ENCODE measurements around the gene PRR5.
"Not testable (repeated sequence)": the region's sequence is repeated elsewhere in the genome, so short reads cannot be mapped to it uniquely, and the experiment has no call there.

The PRR5 gene

GRCh38 chr22:44672632-44673031 lies 29.4 kb upstream of the PRR5 start:
- in situ Hi-C loops (cut with MboI; ENCODE audit: low sequenced_read_pairs) = no loop called here

- in situ Hi-C loops (cut with MboI; ENCODE audit: low sequenced_read_pairs) = no loop called here
These were observed 28.6 kb upstream of the PRR5 start for GRCh38 chr22:44673406-44673805.

- in situ Hi-C loops (cut with MboI; ENCODE audit: low sequenced_read_pairs) = not testable (repeated sequence)
These were observed 26.0 kb upstream of the PRR5 start for GRCh38 chr22:44676066-44676440.

GRCh38 chr22:44676441-44677352 lies 25.3 kb upstream of the PRR5 start:
- in situ Hi-C loops (cut with MboI; ENCODE audit: low sequenced_read_pairs) = no loop called here

DNA sequence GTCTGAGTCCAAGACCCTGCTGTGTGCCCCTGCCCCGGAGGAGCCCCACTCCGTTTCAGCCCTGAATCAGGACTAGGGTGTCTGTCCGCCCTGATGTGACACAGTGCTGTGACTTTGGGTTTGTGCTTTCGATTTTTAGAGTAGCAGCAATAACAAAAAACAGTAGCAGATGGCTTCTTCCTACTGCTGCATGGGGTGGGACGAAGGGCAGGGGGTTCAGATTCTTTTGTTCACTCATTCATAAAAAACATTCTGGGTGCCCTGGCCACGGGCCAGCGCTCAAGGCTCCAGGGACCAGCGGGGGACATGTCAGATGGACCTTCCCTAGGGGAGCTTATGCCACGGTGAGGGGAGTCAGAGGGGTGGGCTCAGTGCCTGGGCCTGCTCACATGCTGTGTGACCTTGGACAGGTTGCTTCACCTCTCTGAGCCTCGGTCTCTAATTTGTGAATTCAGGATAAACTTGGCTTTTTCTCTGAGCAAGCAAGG lies 24.6 kb upstream of the PRR5 start:
- in situ Hi-C loops (cut with MboI; ENCODE audit: low sequenced_read_pairs) = no loop called here

GRCh38 chr22:44677871-44678555 lies 24.0 kb upstream of the PRR5 start:
- in situ Hi-C loops (cut with MboI; ENCODE audit: low sequenced_read_pairs) = no loop called here

DNA sequence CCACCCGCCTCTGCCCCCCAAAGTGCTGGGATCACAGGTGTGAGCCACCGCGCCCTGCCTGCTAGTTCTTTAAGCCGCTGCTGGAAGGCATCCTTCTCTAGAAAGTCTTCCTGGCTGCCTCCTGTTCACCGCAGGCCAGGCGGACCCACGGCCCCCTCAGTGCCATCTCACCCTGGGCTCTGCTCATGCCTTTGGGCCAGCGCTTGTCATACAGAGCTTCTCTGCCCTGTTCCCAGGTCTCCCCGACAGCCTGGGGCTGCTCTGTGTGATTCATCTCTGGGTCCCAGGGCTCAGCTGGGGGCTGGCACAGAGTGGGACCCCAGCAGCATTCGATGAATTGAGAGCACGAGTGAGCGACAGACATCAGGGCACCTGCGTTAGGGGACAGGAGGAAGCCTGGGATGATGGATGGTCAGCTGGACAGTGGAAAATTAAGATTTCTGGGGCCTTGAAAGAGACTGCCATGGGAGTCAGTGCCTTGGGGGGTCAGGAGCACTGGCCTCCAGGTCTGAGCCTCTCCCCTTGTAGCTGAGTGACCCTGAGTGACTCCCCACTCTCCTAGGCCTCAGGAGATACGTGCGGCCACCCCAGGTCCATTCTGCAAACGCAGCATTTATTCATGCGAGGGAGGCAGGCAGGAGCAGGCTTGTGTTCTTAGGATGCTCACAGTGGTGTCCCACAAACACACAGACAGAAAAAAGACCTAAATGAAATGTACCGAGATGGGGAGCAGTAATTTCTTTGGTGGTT lies 23.3 kb upstream of the PRR5 start:
- in situ Hi-C loops (cut with MboI; ENCODE audit: low sequenced_read_pairs) = no loop called here

DNA sequence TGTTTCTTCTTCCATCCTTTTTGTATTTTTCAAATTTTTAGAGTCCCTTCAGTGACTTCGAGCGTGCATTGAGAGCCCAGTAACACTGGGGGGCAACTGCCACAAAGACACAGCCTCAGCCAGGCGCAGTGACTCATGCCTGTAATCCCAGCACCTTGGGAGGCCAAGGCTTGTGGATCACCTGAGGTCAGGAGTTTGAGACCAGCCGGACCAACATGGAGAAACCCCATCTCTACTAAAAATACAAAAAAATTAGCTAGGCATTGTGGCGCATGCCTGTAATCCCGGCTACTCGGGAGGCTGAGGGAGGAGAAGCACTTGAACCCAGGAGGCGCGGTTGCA lies 22.7 kb upstream of the PRR5 start:
- in situ Hi-C loops (cut with MboI; ENCODE audit: low sequenced_read_pairs) = not testable (repeated sequence)

DNA sequence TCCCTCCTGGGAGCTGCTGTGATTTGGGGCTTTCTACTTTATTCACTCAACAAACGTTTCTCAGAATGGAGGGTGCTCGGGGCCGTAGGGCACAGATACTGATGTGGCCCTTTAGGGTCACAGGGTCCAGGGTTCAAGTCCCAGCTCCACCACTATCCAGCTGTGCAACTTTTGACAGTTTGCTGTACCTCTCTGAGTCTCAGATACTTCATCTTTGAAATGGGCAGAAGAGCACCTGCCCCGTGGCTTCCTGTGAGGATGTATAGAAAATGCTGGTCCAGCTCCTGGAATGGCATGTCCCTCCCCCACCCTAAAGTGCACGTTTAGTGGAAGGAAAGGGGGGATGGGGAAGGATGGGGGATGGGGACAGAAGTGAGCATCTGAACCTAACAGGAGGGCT lies 21.9 kb upstream of the PRR5 start:
- in situ Hi-C loops (cut with MboI; ENCODE audit: low sequenced_read_pairs) = no loop called here

DNA sequence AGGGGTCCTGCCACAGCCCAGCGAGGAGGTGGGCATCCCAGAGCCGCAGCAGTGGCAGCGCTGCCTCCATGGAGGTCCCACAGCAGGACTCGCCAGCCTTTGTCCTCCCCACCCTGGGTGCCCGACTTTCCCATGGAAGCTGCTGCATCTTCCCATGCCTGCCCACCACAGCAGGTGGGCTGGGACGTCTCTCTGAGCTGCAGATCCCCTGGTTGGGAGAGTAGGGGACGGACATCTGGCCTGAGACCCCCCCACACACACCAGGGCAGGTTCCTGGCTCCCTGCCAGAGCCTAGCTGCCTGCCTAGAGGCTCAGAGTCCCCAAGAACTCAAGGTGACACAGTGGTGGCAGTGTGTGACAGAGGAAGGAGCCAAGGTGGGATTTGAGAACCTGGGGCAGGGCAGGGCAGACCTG lies 21.5 kb upstream of the PRR5 start:
- in situ Hi-C loops (cut with MboI; ENCODE audit: low sequenced_read_pairs) = no loop called here

DNA sequence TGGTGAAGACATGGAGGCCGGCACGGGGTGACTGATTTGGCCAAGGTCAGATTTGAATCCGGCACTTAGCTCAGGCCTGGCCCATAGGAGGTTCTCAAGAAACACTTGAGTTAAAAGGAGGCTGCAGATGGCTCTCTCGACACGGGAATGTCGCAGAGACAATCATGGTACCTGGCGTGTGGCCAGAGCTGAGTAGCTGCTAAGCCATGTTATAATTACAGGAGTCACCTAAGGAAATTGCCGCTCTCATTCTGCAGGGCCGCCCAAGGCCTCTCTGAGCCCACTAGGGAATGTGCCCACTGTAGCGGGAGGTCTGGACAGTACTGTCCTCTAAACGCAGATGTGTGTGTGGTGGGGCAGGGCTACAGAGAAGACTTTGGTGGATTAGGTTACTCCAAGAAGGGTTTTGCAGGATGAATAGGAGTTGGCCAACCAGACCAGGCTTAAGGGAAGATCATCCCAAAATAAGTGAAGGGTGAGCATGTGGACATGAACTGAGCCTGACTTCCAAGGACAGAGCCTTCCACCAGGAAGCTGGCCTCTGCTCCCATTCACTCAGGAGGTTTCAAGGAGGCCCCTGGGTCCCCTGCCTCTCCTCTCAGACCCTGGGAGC lies 19.3 kb upstream of the PRR5 start:
- in situ Hi-C loops (cut with MboI; ENCODE audit: low sequenced_read_pairs) = no loop called here

- in situ Hi-C loops (cut with MboI; ENCODE audit: low sequenced_read_pairs) = no loop called here
These were observed 18.8 kb upstream of the PRR5 start for GRCh38 chr22:44683237-44683636.

GRCh38 chr22:44683881-44684280 lies 18.1 kb upstream of the PRR5 start:
- in situ Hi-C loops (cut with MboI; ENCODE audit: low sequenced_read_pairs) = no loop called here

GRCh38 chr22:44684506-44685383 lies 17.3 kb upstream of the PRR5 start:
- in situ Hi-C loops (cut with MboI; ENCODE audit: low sequenced_read_pairs) = no loop called here

GRCh38 chr22:44685384-44686056 lies 16.5 kb upstream of the PRR5 start:
- in situ Hi-C loops (cut with MboI; ENCODE audit: low sequenced_read_pairs) = no loop called here

- in situ Hi-C loops (cut with MboI; ENCODE audit: low sequenced_read_pairs) = no loop called here
These were observed 15.0 kb upstream of the PRR5 start for GRCh38 chr22:44686873-44687600.

- in situ Hi-C loops (cut with MboI; ENCODE audit: low sequenced_read_pairs) = no loop called here
These were observed 12.8 kb upstream of the PRR5 start for GRCh38 chr22:44689173-44689572.

- in situ Hi-C loops (cut with MboI; ENCODE audit: low sequenced_read_pairs) = no loop called here
These were observed 12.0 kb upstream of the PRR5 start for GRCh38 chr22:44689915-44690524.
